Measurements from ENCODE around the gene TDRD1.

The TDRD1 gene

GRCh38 chr10:114172216-114172615 lies 6.9 kb upstream of the TDRD1 start:
- no peak for TF ChIP-seq TEAD4 (IDR thresholded peaks at IDR 0.05)
- TF ChIP-seq FOXM1 (IDR thresholded peaks at IDR 0.05; ENCODE audit: borderline replicate concordance, low read depth) = no peak
- no peak for TF ChIP-seq TCF12 (IDR thresholded peaks at IDR 0.05; ENCODE audit: low read depth)
- no peak for TF ChIP-seq CREB1 (IDR thresholded peaks at IDR 0.05; ENCODE audit: low read depth)
- TF ChIP-seq MAX (IDR thresholded peaks at IDR 0.05) = no peak
- TF ChIP-seq YY1 (IDR thresholded peaks at IDR 0.05; ENCODE audit: low read depth) = no peak
- TF ChIP-seq CEBPB (IDR thresholded peaks at IDR 0.05) = no peak
- TF ChIP-seq TAF1 (IDR thresholded peaks at IDR 0.05; ENCODE audit: low read depth) = no peak
- TF ChIP-seq RAD21 (IDR thresholded peaks at IDR 0.05; ENCODE audit: low read depth) = no peak
- no peak for TF ChIP-seq NFIC (IDR thresholded peaks at IDR 0.05)
- TF ChIP-seq EP300 (IDR thresholded peaks at IDR 0.05; ENCODE audit: borderline replicate concordance) = no peak

- no peak for TF ChIP-seq EGR1 (IDR thresholded peaks at IDR 0.05)
- TF ChIP-seq TCF12 (IDR thresholded peaks at IDR 0.05; ENCODE audit: low read depth) = no peak
- TF ChIP-seq, protein P1, sequence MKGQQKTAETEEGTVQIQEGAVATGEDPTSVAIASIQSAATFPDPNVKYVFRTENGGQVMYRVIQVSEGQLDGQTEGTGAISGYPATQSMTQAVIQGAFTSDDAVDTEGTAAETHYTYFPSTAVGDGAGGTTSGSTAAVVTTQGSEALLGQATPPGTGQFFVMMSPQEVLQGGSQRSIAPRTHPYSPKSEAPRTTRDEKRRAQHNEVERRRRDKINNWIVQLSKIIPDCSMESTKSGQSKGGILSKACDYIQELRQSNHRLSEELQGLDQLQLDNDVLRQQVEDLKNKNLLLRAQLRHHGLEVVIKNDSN (IDR thresholded peaks at IDR 0.05) = no peak
- no peak for TF ChIP-seq ZBTB7A (IDR thresholded peaks at IDR 0.05; ENCODE audit: low read depth)
- no peak for TF ChIP-seq TAF1 (IDR thresholded peaks at IDR 0.05; ENCODE audit: low read depth)
- no peak for TF ChIP-seq NFIC (IDR thresholded peaks at IDR 0.05)
- TF ChIP-seq, protein P2, sequence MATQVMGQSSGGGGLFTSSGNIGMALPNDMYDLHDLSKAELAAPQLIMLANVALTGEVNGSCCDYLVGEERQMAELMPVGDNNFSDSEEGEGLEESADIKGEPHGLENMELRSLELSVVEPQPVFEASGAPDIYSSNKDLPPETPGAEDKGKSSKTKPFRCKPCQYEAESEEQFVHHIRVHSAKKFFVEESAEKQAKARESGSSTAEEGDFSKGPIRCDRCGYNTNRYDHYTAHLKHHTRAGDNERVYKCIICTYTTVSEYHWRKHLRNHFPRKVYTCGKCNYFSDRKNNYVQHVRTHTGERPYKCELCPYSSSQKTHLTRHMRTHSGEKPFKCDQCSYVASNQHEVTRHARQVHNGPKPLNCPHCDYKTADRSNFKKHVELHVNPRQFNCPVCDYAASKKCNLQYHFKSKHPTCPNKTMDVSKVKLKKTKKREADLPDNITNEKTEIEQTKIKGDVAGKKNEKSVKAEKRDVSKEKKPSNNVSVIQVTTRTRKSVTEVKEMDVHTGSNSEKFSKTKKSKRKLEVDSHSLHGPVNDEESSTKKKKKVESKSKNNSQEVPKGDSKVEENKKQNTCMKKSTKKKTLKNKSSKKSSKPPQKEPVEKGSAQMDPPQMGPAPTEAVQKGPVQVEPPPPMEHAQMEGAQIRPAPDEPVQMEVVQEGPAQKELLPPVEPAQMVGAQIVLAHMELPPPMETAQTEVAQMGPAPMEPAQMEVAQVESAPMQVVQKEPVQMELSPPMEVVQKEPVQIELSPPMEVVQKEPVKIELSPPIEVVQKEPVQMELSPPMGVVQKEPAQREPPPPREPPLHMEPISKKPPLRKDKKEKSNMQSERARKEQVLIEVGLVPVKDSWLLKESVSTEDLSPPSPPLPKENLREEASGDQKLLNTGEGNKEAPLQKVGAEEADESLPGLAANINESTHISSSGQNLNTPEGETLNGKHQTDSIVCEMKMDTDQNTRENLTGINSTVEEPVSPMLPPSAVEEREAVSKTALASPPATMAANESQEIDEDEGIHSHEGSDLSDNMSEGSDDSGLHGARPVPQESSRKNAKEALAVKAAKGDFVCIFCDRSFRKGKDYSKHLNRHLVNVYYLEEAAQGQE (IDR thresholded peaks at IDR 0.05; ENCODE audit: low read depth) = no peak
- no peak for TF ChIP-seq EP300 (IDR thresholded peaks at IDR 0.05; ENCODE audit: borderline replicate concordance)
- TF ChIP-seq RAD21 (IDR thresholded peaks at IDR 0.05; ENCODE audit: low read depth) = no peak
- TF ChIP-seq TEAD4 (IDR thresholded peaks at IDR 0.05) = no peak
- no peak for TF ChIP-seq YY1 (IDR thresholded peaks at IDR 0.05; ENCODE audit: low read depth)
- no peak for TF ChIP-seq CEBPB (IDR thresholded peaks at IDR 0.05)
- no peak for TF ChIP-seq FOXM1 (IDR thresholded peaks at IDR 0.05; ENCODE audit: borderline replicate concordance, low read depth)
- no peak for TF ChIP-seq CREB1 (IDR thresholded peaks at IDR 0.05; ENCODE audit: low read depth)
- no peak for TF ChIP-seq MAX (IDR thresholded peaks at IDR 0.05)
These were observed 6.2 kb upstream of the TDRD1 start for GRCh38 chr10:114172776-114173602.

GRCh38 chr10:114173603-114173920 lies 5.6 kb upstream of the TDRD1 start:
- TF ChIP-seq ZBTB7A (IDR thresholded peaks at IDR 0.05; ENCODE audit: low read depth) = peak; percentile 91
- no peak for TF ChIP-seq FOXM1 (IDR thresholded peaks at IDR 0.05; ENCODE audit: borderline replicate concordance, low read depth)

DNA sequence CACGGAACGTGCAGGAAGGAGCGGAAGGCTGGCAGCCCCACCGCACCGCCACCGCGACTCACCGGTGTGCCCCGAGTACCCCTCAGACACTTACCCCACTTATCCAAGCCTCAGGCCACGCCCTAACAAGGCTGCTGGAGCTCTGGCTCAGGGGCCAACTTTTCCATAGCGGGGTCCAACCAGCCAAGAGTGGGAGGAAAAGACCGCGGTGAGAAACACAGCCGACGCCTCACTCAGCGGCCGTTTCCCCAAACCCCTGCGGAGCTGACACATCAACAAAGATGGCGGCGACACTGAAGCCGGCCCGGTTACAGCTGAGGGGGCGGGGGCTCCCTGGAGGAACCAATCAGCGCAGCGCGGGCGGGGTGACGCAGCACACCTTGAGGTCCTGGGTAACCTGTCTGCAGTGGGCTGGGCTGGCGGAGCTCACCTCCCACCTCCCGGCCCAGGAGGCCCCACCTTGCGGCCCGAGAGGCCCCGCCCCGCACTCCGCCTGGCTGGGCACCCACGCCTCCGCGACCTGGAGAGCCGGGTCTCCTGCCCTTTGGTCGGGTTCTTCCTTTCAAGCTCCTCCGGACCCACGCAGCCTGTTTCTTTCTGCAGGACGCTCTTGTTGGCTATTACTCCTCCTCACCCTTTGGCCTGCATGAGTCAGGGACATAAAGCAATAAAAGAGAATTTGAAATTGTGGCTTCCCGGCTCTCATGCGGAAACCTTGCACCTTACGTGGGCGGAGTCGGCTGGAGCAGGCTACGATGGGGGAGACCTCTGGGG lies 5.0 kb upstream of the TDRD1 start, which contains the start of gene CCDC186:
Gene CCDC186, minus strand, starts transcription at position 283 of the 774 bp plus-strand sequence. CDS start 10,935 bp downstream, outside the sequence.
- peak; percentile 96 for TF ChIP-seq YY1 (IDR thresholded peaks at IDR 0.05; ENCODE audit: low read depth)
- TF ChIP-seq TAF1 (IDR thresholded peaks at IDR 0.05; ENCODE audit: low read depth) = peak; percentile 91
- TF ChIP-seq CREB1 (IDR thresholded peaks at IDR 0.05; ENCODE audit: low read depth) = peak; percentile 75
- TF ChIP-seq, protein P2 (IDR thresholded peaks at IDR 0.05; ENCODE audit: low read depth) = no peak
- TF ChIP-seq NFIC (IDR thresholded peaks at IDR 0.05) = no peak; the same call in 1 of the 2 replicates
- 0 out of 2 replicates have a peak, but pooled peaks have one; percentile 6 for TF ChIP-seq TEAD4 (IDR thresholded peaks at IDR 0.05)
- no peak; the same call in 1 of the 2 replicates for TF ChIP-seq MAX (IDR thresholded peaks at IDR 0.05)
- peak; percentile 26; the same call in 1 of the 2 replicates for TF ChIP-seq ZBTB7A (IDR thresholded peaks at IDR 0.05; ENCODE audit: low read depth)
- TF ChIP-seq EGR1 (IDR thresholded peaks at IDR 0.05) = peak; percentile 85
- TF ChIP-seq FOXM1 (IDR thresholded peaks at IDR 0.05; ENCODE audit: borderline replicate concordance, low read depth) = no peak
- no peak for TF ChIP-seq RAD21 (IDR thresholded peaks at IDR 0.05; ENCODE audit: low read depth)
- TF ChIP-seq TCF12 (IDR thresholded peaks at IDR 0.05; ENCODE audit: low read depth) = no peak; the same call in 1 of the 2 replicates
- no peak for TF ChIP-seq CEBPB (IDR thresholded peaks at IDR 0.05)
- TF ChIP-seq, protein P1 (IDR thresholded peaks at IDR 0.05) = no peak
- no peak; the same call in 1 of the 2 replicates for TF ChIP-seq EP300 (IDR thresholded peaks at IDR 0.05; ENCODE audit: borderline replicate concordance)

Data from Ishikawa (cell line).